ENCODE measurements around the gene DGKK.

DNA sequence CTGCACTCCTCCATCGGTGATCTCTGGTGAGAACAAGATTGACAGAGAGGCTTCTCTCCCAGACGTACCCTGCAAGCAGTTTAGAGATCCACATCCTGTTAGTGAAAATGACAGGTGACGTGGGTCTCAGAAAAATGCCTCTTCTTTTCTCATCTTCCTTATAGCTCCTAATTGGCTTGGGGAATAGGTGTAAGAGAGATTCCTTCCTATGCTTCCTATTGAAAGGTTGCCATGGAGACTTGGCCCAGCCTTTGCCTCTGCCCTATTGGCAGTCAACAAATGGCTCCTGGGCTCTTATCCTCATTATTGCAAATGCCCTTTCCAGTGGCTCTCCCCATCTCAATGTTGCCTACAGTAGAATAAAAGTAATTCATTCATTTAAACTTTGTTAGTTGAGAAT lies 26.5 kb upstream of the DGKK start:
- TF ChIP-seq, protein P1, sequence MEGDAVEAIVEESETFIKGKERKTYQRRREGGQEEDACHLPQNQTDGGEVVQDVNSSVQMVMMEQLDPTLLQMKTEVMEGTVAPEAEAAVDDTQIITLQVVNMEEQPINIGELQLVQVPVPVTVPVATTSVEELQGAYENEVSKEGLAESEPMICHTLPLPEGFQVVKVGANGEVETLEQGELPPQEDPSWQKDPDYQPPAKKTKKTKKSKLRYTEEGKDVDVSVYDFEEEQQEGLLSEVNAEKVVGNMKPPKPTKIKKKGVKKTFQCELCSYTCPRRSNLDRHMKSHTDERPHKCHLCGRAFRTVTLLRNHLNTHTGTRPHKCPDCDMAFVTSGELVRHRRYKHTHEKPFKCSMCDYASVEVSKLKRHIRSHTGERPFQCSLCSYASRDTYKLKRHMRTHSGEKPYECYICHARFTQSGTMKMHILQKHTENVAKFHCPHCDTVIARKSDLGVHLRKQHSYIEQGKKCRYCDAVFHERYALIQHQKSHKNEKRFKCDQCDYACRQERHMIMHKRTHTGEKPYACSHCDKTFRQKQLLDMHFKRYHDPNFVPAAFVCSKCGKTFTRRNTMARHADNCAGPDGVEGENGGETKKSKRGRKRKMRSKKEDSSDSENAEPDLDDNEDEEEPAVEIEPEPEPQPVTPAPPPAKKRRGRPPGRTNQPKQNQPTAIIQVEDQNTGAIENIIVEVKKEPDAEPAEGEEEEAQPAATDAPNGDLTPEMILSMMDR (conservative IDR thresholded peaks at IDR 0.05; ENCODE audit: low read length), result no peak
- no peak for TF ChIP-seq EZH2phosphoT487 (IDR thresholded peaks at IDR 0.05; ENCODE audit: borderline replicate concordance)

Measured in Loucy (cell line).